Measurements from ENCODE around the gene MSI1.
"Not testable (repeated sequence)": the region's sequence is repeated elsewhere in the genome, so short reads cannot be mapped to it uniquely, and the experiment has no call there.

MSI1 gene

DNA sequence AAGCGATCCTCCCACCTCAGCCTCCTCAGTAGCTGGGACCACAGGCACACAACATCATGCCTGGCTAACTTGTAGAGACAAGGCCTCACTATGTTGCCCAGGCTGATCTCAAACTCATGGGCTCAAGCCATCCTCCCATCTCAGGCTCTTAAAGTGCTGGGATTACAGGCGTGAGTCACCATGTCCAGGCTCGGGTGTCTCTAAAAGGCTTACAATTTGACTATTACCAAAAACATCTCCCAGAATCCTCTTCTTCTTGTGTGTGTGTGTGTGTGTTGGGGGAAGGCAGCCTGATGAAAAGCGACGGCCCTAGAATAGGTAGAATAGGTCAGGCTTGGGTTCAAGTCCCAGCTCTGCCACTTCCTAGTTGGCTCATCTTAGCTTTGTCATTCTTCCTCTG is 16.8 kb downstream of the MSI1 start:
- peaks cover 6% of the 10 kb centered on the region for H3K4me1 Mint-ChIP-seq
- H3K36me3 Mint-ChIP-seq: no peaks in the 10 kb centered on the region
- no peak overlapping the region for H3K4me3 Mint-ChIP-seq
- H3K9me3 Mint-ChIP-seq: no peaks in the 10 kb centered on the region
- H3K27me3 Mint-ChIP-seq: peaks cover 36% of the 10 kb centered on the region
- no peak overlapping the region for H3K27ac Mint-ChIP-seq
- no peak for ATAC-seq

DNA sequence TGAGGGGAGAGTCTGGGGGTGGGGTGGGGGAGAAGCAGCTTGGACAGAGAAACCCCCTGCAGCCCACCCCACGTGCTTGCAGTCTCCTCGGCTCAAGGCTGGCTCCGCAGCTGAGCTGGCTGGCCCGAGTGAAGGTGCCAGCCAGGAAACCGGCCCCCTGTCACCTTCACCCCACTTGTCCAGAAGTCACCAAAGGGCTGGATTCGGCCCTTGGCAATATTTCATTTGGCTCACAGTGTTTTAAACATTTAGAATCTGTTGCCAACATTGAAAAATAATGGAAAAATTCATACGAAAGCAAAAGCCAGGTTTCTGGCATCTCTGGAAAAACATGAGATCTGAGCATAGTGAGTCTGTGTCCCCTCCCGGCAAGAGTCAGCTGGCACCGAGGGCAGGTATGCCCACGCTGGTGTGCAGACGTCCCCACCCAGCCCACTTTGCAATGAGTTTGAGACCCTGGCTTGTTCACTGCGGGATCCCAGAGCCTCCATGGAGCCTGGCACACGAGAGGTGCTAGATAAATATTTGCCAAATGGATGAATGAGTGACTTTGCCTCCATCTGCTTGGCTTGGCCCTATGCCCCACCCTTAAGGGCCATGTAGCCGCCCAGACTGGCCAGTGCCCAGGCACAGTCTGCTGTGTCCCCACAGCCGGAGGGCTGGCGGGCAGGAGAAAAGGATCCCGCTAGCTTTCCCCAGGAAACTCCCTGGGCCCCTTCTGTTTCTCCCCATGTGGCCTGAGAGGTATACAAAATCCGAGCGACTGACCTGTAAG is 18.2 kb downstream of the MSI1 start:
- Mint-ChIP-seq H3K9me3 (no peaks in the 10 kb centered on the region), H3K27me3 (peaks cover 38% of the 10 kb centered on the region), H3K36me3 (no peaks in the 10 kb centered on the region), H3K27ac (no peak overlapping the region), H3K4me1 (no peaks in the 10 kb centered on the region), H3K4me3 (no peak overlapping the region)
- ATAC-seq: no peak

DNA sequence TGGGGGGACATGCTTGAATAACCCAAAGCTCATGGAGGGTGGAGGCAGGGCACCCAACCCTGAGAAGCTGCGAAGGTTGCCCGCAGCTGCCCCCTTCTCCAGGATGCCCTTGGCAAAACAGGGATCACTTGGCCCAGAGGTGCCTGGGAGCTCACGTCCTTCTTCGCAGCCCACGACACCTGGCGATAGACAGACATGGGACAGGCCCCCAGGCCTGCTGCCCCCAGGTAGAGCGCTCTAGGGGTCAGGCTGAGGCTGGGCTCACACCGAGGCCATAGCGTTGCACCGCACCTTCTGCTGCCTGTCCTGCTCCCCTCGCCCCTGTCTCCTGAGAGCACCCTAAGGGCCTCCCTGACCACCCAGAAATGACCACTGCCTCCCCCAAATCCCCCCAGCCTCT is 21.2 kb downstream of the MSI1 start:
- no peak overlapping the region for H3K4me3 Mint-ChIP-seq
- H3K27me3 Mint-ChIP-seq: peaks cover 53% of the 10 kb centered on the region

DNA sequence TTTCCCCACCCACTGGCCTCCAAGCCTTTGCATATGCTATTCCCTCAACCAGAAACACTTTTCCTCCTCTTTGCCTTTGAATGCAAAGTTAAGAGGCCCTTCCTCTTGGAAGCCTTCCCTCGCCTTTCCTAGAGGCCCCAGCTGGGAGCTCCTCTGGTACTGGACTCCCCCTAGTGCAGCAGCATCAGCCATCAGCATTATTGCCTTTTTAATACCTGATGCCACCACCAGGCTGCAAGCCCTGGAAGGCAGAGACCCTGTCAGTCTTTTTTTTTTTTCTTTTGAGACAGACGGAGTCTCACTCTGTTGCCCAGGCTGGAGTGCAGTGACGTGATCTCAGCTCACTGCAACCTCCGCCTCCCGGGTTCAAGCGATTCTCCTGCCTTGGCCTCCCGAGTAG is 22.3 kb downstream of the MSI1 start:
- Mint-ChIP-seq H3K27ac (no peak overlapping the region), H3K27me3 (peaks cover 59% of the 10 kb centered on the region), H3K4me1 (no peaks in the 10 kb centered on the region), H3K36me3 (no peaks in the 10 kb centered on the region), H3K9me3 (no peaks in the 10 kb centered on the region), H3K4me3 (no peak overlapping the region)
- no peak for ATAC-seq

More for the DNA sequence above, 21.2 kb downstream of the MSI1 start:
- H3K9me3 Mint-ChIP-seq: no peaks in the 10 kb centered on the region
- no peak for ATAC-seq
- H3K27ac Mint-ChIP-seq: no peak overlapping the region
- H3K36me3 Mint-ChIP-seq: no peaks in the 10 kb centered on the region
- no peaks in the 10 kb centered on the region for H3K4me1 Mint-ChIP-seq

DNA sequence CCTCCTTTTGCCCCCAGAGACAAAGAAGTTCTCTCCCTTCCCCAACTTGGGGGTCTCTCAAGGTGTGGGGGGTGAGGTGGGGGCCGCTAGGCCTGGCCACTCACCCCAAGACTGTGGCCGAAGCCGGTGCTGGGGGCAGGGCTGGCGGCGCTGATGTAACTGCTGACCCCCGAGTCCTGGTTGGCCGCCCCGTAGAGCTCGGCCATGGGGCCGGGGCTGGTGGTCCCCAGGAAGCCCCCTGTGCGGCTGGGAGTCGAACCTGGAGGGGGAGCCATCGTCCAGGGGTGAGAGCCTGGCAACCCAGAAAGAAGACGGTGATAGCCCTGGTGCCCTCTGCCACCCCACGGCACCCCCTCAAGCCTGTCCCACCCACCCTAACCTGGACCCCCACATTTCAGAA is 22.9 kb downstream of the MSI1 start:
- H3K4me3 Mint-ChIP-seq: no peak overlapping the region
- H3K9me3 Mint-ChIP-seq: no peaks in the 10 kb centered on the region
- peak; percentile 21 for ATAC-seq
- H3K27me3 Mint-ChIP-seq: peaks cover 59% of the 10 kb centered on the region
- no peak overlapping the region for H3K27ac Mint-ChIP-seq
- H3K4me1 Mint-ChIP-seq: no peaks in the 10 kb centered on the region
- no peaks in the 10 kb centered on the region for H3K36me3 Mint-ChIP-seq

DNA sequence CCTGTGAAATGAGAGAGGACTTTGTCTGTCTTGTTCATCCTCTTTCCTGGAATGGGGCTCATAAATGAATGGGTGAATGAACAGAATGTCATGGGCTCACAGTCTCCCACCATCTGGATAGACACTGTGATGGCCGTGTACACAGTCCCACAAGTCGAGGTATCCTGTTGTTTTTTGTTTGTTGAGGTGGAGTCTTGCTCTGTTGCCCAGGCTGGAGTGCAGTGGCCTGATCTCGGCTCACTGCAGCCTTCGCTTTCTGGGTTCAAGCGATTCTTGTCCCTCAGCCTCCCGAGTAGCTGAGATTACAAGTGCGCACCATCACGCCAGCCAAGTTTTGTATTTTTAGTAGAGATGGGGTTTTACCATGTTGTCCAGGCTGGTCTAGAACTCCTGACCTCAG is 25.3 kb downstream of the MSI1 start:
- Mint-ChIP-seq H3K4me3 (no peak overlapping the region), H3K9me3 (peaks cover under 1% of the 10 kb centered on the region), H3K27ac (no peak overlapping the region), H3K4me1 (no peaks in the 10 kb centered on the region), H3K36me3 (no peaks in the 10 kb centered on the region), H3K27me3 (peaks cover 61% of the 10 kb centered on the region)
- no peak for ATAC-seq

DNA sequence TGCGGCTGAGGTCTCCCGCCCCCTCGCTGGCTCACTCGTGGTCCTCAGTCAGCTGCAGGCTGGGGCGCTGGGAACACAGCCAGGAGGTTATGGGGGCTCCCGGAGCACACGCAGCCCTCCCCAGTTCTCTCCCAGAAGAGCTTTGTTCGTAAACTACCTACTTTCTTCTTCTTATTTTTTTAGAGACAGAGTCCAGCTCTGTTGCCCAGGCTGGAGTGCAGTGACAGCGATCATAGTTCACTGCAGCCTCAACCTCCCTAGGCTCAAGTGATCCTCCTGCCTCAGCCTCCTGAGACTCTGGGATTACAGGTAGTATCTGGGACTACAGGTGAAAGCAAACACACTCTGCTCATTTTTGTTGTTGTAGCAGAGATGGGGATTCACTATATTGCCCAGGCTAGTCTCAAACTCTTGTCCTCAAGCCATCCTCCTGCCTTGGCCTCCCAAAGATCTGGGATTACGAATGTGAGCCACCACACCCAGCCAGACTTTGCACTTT is 25.9 kb downstream of the MSI1 start:
- Mint-ChIP-seq H3K4me3 (no peak overlapping the region), H3K36me3 (no peaks in the 10 kb centered on the region), H3K9me3 (peaks cover 5% of the 10 kb centered on the region), H3K27ac (no peak overlapping the region), H3K27me3 (peaks cover 58% of the 10 kb centered on the region), H3K4me1 (no peaks in the 10 kb centered on the region)
- no peak for ATAC-seq

DNA sequence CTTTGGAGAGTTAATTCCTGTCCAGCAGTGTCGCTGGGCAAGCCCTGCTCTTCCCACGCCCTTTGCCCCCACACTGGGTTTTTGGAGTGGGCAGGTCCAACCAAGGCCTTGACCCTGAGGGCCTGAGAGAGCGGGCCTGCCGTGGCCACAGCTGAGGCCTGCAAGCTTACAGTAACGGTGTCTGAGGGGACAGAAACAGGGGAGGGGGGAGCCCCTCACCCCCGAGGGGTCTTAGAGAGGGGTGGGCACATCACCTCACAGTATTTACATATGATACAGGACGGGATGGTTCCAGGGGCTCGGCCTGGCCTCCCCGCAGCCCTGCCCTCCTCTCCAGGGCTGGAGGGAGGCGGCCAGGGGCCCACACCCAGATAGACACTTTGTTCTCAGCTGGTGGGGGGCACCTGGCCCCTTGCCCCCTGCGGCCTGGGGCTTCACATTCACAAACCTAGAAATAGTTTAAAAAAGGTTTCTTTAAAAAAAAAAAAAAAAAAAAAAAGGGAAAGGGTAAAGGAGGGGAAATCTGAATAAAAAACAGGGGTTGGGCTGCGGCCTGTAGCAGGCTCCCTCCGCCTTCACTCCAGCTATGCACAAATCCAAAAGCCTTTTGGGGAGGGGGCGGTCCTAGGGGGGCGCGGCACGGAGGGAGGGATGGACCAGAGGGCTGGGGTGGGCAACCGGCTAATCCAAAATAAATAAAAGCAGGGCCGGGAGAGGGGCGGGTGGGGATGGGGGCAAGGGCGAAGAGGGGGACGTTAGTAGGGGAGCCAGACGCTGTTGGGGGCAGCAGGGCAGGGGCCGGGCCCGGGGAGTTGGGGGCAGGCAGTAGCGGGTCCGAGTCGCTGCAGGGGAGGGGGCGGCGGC is 26.6 kb downstream of the MSI1 start:
- Mint-ChIP-seq H3K4me3 (no peak overlapping the region), H3K9me3 (peaks cover 11% of the 10 kb centered on the region), H3K36me3 (peaks cover 5% of the 10 kb centered on the region), H3K4me1 (no peaks in the 10 kb centered on the region), H3K27me3 (peaks cover 51% of the 10 kb centered on the region), H3K27ac (no peak overlapping the region)
- ATAC-seq: peak; percentile 25

DNA sequence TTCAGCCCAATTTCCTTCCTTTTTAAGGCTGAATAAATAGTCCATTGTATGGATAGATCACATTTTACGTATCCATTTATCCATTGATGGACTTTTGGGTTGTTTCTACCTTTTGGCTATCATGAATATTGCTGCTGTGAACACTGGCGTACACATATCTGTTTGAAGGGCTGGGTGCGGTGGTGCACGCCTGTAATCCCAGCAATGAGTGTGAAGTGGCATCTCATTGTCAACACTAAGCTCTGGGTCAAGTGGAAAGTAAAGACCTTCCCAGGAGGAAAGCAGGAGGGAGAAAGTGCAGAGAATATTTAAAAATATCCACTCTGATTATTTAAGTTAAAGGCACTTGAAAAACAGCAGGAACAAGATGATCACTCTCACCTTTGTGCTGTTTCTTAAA is 29.7 kb downstream of the MSI1 start:
- Mint-ChIP-seq H3K9me3 (peaks cover 20% of the 10 kb centered on the region), H3K27ac (no peak overlapping the region)
- ATAC-seq: no peak

DNA sequence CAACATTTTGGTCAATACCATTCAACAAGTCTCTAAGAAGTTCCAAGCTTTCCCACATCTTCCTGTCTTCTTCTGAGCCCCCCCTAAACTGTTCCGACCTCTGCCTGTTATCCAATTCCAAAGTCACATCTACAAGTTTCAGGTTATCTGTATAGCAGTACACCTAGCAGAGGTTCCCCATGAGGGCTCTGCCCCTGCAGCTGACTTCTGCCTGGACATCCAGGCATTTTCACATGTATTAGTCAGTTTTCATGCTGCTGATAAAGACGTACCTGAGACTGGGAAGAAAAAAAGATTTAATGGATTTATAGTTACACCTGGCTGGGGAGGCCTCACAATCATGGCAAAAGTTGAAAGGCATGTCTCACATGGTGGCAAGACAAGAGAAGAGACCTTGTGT is 31.2 kb downstream of the MSI1 start:
- Mint-ChIP-seq H3K27ac (no peak overlapping the region), H3K9me3 (peaks cover 20% of the 10 kb centered on the region), H3K4me1 (peaks cover 11% of the 10 kb centered on the region), H3K27me3 (peaks cover 20% of the 10 kb centered on the region), H3K36me3 (peaks cover 6% of the 10 kb centered on the region), H3K4me3 (no peak overlapping the region)
- no peak for ATAC-seq

More for the DNA sequence above, 29.7 kb downstream of the MSI1 start:
- Mint-ChIP-seq H3K36me3 (peaks cover 6% of the 10 kb centered on the region), H3K27me3 (peaks cover 30% of the 10 kb centered on the region), H3K4me1 (peaks cover 11% of the 10 kb centered on the region), H3K4me3 (no peak overlapping the region)

DNA sequence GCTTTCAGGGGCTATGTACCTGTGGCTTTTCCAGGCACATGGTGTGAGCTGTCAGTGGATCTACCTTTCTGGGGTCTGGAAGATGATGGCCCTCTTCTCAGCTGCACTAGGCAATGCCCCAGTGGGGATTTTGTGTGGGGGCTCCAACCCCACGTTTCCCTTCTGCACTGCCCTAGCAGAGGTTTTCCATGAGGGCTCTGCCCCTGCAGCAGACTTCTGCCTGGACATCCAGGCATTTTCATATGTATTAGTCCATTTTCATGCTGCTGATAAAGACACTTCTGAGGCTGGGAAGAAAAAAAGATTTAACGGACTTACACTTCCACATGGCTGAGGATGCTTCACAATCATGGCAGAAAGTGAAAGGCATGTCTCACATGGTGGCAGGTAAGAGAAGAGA is 32.6 kb downstream of the MSI1 start:
- not testable (repeated sequence) for H3K4me3 Mint-ChIP-seq, H3K36me3 Mint-ChIP-seq, ATAC-seq, H3K27ac Mint-ChIP-seq
- Mint-ChIP-seq H3K4me1 (peaks cover 11% of the 10 kb centered on the region), H3K9me3 (peaks cover 20% of the 10 kb centered on the region), H3K27me3 (peaks cover 18% of the 10 kb centered on the region)

DNA sequence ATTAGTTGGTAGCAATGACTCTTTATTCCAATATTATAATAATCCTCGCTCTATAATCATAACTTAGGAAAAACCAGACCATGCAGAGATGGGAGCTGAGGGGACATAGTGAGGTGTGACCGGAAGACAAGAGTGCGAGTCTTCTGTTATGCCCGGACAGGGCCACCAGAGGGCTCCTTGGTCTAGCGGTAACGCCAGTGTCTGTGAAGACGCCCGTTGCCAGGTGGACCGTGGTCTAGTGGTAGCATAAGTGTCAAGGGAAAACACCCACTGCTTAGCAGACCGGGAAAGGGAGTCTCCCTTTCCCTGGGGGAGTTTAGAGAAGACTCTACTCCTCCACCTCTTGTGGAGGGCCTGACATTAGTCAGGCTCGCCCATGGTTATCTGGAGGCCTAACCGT is 33.5 kb downstream of the MSI1 start:
- peaks cover 20% of the 10 kb centered on the region for H3K9me3 Mint-ChIP-seq
- not testable (repeated sequence) for H3K36me3 Mint-ChIP-seq, H3K27ac Mint-ChIP-seq, ATAC-seq, H3K4me3 Mint-ChIP-seq
- H3K4me1 Mint-ChIP-seq: peaks cover 11% of the 10 kb centered on the region
- H3K27me3 Mint-ChIP-seq: peaks cover 18% of the 10 kb centered on the region

DNA sequence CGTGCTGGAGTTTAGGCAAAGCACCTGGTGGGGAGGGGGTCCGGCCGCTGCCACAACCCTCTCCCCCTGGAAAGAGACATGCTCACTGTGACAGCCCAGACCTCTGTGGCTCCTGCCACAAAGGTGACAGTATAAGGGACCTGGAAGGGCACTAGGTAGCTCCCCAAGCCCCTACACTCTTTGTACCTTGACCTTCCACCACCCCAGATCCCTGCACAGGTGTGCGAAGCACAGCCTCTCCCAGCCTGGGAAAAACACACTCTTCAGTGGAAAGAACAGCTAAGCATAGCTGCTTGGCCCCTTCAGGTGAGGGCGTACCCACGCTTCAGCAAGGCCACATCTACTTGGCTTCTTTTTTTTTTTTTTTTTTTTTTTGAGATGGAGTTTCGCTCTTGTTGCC is 36.4 kb downstream of the MSI1 start:
- Mint-ChIP-seq H3K27me3 (peaks cover 28% of the 10 kb centered on the region), H3K4me1 (peaks cover 11% of the 10 kb centered on the region), H3K36me3 (peaks cover 2% of the 10 kb centered on the region), H3K27ac (no peak overlapping the region), H3K4me3 (no peak overlapping the region), H3K9me3 (peaks cover 9% of the 10 kb centered on the region)
- no peak for ATAC-seq

DNA sequence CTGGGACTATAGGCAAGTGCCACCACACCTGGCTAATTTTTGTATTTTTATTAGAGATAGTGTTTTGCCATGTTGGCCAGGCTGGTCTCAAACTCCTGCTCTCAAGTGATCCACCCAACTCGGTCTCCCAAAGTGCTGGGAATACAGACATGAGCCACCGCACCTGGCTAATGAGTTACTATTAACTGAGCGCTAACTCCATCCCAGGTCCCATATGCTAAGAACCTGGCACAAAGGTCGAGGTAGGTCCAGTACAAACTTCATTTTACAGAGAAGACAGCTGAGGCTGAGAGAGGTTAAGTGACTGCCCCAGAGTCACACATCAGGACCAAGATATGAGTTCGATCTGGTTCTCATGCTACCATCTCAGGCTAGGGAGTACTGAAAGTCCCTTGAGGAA is 36.9 kb downstream of the MSI1 start:
- Mint-ChIP-seq H3K4me3 (no peak overlapping the region), H3K27me3 (peaks cover 28% of the 10 kb centered on the region), H3K9me3 (peaks cover 7% of the 10 kb centered on the region), H3K4me1 (peaks cover 11% of the 10 kb centered on the region), H3K27ac (no peak overlapping the region), H3K36me3 (no peaks in the 10 kb centered on the region)
- ATAC-seq: no peak

DNA sequence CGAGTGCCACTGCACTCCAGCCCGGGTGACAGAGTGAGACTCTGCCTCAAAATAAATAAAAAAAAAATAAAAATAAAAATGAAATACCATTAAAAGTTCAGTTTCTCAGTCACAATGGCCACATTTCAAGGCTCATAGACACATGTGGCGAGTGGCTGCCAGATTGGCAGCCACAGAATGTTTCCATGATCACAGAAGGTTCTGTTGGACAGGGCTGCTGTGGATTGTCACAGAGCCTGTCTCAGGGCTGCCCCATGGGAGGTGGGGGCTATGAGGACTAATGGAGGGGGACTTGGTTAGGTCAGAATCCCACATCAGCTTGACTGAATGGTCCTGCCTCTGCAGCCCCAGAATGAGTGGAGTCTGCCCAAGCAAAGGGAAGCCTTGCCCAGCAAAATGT is 37.6 kb downstream of the MSI1 start:
- Mint-ChIP-seq H3K9me3 (peaks cover 6% of the 10 kb centered on the region), H3K36me3 (no peaks in the 10 kb centered on the region), H3K4me3 (no peak overlapping the region), H3K27me3 (peaks cover 28% of the 10 kb centered on the region), H3K27ac (no peak overlapping the region), H3K4me1 (peaks cover 12% of the 10 kb centered on the region)
- ATAC-seq: no peak

DNA sequence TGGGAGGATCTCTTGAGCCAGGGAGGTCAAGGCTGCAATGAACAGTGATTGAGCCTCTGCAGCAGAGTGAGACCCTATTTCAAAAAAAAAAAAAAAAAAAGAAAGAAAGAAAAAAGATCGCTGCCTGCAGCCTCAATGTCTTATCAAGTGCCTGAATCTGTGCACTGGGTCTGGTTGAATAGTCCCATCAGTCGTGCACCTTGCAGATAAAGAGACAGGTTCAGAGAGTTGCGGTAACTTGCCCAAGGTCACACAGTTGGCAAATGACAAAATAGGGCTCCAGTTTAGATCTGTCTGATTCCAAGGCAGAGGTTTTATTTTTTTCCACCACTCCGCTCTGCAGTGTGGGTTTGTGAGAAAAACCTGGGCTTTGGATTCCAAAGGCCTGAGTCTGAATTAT is 40.7 kb downstream of the MSI1 start:
- H3K27ac Mint-ChIP-seq: no peak overlapping the region
- H3K4me1 Mint-ChIP-seq: peaks cover 11% of the 10 kb centered on the region
- no peak overlapping the region for H3K4me3 Mint-ChIP-seq
- no peak for ATAC-seq
- no peaks in the 10 kb centered on the region for H3K36me3 Mint-ChIP-seq
- H3K27me3 Mint-ChIP-seq: peaks cover 28% of the 10 kb centered on the region
- H3K9me3 Mint-ChIP-seq: no peaks in the 10 kb centered on the region
